CD4-positive, alpha-beta memory T cell (primary cell): ENCODE measurements around the gene MED9. TPM values are rescaled to one million over a fixed set of nuclear protein-coding genes. Genes with fewer than 3 reads are reported as not detected.

Experiments
- CTCF ChIA-PET: fragments of 350-600 bp; sonication (Branson Sonifier 250); formaldehyde crosslinking; loops from one replicate; lab custom pipeline; 2021; ENCODE audit warnings: inconsistent platforms; ENCODE audit not compliant: partially characterized antibody; lab: Charles Lee
- POLR2A ChIA-PET: fragments of 350-600 bp; sonication (Branson Sonifier 250); formaldehyde crosslinking; loops from one replicate; lab custom pipeline; 2021; ENCODE audit not compliant: partially characterized antibody; lab: Charles Lee
- DNase-seq, 5 donors: peaks; one replicate each; pipeline versions ENCODE4 v3.0.0 to v3.0.0-alpha.2; 2020 to 2022; ENCODE audit warnings: mixed read lengths in 1 of 5
- H3K27ac ChIP-seq: one replicate; pipeline ENCODE4 v1.7.0; 2013; ENCODE audit warnings: low read depth, low read length
- H3K27me3 ChIP-seq: 2 replicates; pipeline ENCODE4 v1.7.0; 2013; ENCODE audit warnings: mild to moderate bottlenecking, low read length, moderate library complexity; ENCODE audit not compliant: insufficient read depth
- H3K36me3 ChIP-seq: 2 replicates; pipeline ENCODE4 v1.7.0; 2013; ENCODE audit warnings: mild to moderate bottlenecking, low read length, moderate library complexity; ENCODE audit not compliant: insufficient read depth
- H3K4me1 ChIP-seq: 2 replicates; pipeline ENCODE4 v1.7.0; 2013; ENCODE audit warnings: mild to moderate bottlenecking, low read length, moderate library complexity; ENCODE audit not compliant: insufficient read depth
- H3K4me3 ChIP-seq, 2 donors: one replicate each; pipeline ENCODE4 v1.7.0; 2013; ENCODE audit warnings: low read length in 2 of 2, mild to moderate bottlenecking in 1 of 2
- H3K9me3 ChIP-seq, 2 donors: one replicate each; pipeline ENCODE4 v1.7.0; 2013; ENCODE audit warnings: low read length in 2 of 2, control low read depth in 1 of 2; ENCODE audit not compliant: control insufficient read depth in 1 of 2
- H3K27ac Mint-ChIP-seq, 7 donors: one replicate each; pipeline ENCODE4 v1.8.0; 2020 to 2021; ENCODE audit warnings: mixed read lengths in 7 of 7, mild to moderate bottlenecking in 6 of 7, inconsistent platforms in 3 of 7, moderate library complexity in 3 of 7
- H3K27me3 Mint-ChIP-seq, 2 donors: one replicate each; pipeline ENCODE4 v1.8.0; 2020 to 2021; ENCODE audit warnings: mixed read lengths in 2 of 2
- H3K36me3 Mint-ChIP-seq, 2 donors: one replicate each; pipeline ENCODE4 v1.8.0; 2020 to 2021; ENCODE audit warnings: mixed read lengths in 2 of 2, inconsistent platforms in 1 of 2, mild to moderate bottlenecking in 1 of 2
- H3K4me1 Mint-ChIP-seq, 4 donors: one replicate each; pipeline ENCODE4 v1.8.0; 2020 to 2021; ENCODE audit warnings: mixed read lengths in 4 of 4, mild to moderate bottlenecking in 1 of 4
- H3K4me3 Mint-ChIP-seq, 8 donors: one replicate each; pipeline ENCODE4 v1.8.0; 2020 to 2021; ENCODE audit warnings: mixed read lengths in 8 of 8, mild to moderate bottlenecking in 7 of 8, moderate library complexity in 6 of 8, inconsistent platforms in 3 of 8
- H3K9me3 Mint-ChIP-seq, 8 donors: one replicate each; pipeline ENCODE4 v1.8.0; 2020 to 2021; ENCODE audit warnings: mixed read lengths in 8 of 8, mild to moderate bottlenecking in 5 of 8, inconsistent platforms in 3 of 8, moderate library complexity in 1 of 8
- intact Hi-C: fragments of 100-400 bp; cut with micrococcal nuclease; formaldehyde crosslinking; loops from one replicate; pipeline ENCODE4 v1.15.1; 2023
- polyA plus RNA-seq, 2 donors: library from polyadenylated mRNA; unstranded; fragments of 300-500 nt; fragmentation: Illumina TruSeq; gene quantifications; one replicate each; pipeline ENCODE4 v1.2.3, GENCODE V29; 2021
- total RNA-seq, 2 experiments: library from RNA; stranded (reverse); gene quantifications; one replicate each; pipeline ENCODE4 v1.2.3, GENCODE V29; 2021

The MED9 gene
- total and polyA plus RNA-seq, 4 experiments from 2014 or later = 9.3 to 18.9 (median 16.9) TPM

DNA sequence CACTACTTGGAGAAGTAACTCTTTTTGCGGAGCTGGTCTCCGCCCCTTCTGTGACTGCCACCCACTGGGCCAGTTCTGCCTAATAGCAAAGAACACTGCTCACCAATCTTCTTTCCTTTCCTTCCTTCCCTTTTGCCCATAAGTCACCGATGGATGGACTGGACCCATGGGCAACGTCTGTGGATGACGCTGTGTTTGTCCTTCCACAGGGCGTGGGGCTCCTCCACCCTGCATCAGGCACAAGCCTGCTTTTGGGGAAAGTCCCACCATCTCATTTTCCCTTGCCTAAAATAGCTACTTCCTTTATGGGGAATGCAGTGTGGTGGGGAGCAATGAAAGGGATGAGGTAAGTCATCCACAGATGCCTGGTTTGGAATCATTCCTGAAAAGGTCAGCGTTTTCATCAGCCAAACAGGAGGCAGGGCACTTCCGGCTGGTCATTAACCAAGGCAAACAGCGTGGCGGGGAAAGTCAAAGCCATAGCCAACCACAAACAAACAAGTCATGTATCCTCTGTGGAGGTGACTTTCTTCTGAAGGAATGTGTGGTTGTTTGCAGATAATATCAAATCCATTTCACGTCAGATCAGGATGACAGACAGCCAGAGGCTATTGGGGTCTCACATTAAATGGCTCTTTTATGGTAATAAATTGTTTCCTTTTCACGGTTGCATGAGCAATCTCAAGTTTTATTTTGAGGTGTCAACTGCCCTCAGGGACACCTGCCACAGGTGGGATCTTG lies 30.7 kb upstream of the MED9 start:
- H3K9me3 Mint-ChIP-seq = peaks cover 0 to 4% (median 0%) of the 10 kb centered on the region in 8 donors
- Histone ChIP-seq H3K4me3 (no peak overlapping the region), H3K36me3 (no peaks in the 10 kb centered on the region), H3K27ac (no peak overlapping the region), H3K9me3 (no peaks in the 10 kb centered on the region), H3K4me1 (no peaks in the 10 kb centered on the region), H3K27me3 (no peaks in the 10 kb centered on the region)
- intact Hi-C loops = no loop called here
- ChIA-PET CTCF (interaction anchor here (3.0 kb wide), 1 partner anchor 91 kb away, joined by 10 read pairs; no protein-coding TSS in a partner anchor), POLR2A (no interaction called here)
- no peak for DNase-seq
- no peak overlapping the region for H3K27ac Mint-ChIP-seq
- H3K4me3 Mint-ChIP-seq = no peak overlapping the region
- no peaks in the 10 kb centered on the region for H3K36me3 Mint-ChIP-seq
- peaks cover 0 to 5% of the 10 kb centered on the region in 2 donors for H3K27me3 Mint-ChIP-seq
- no peaks in the 10 kb centered on the region for H3K4me1 Mint-ChIP-seq

- H3K27ac ChIP-seq = no peak overlapping the region
- POLR2A ChIA-PET = no interaction called here
- H3K27me3 Mint-ChIP-seq = peaks cover 0 to 5% of the 10 kb centered on the region in 2 donors
Observed at GRCh38 chr17:17446666-17447155, 30.1 kb upstream of the MED9 start.

GRCh38 chr17:17447264-17447663 lies 29.5 kb upstream of the MED9 start:
- Mint-ChIP-seq H3K9me3 (peaks cover 0 to 4% (median 0%) of the 10 kb centered on the region in 8 donors), H3K36me3 (no peaks in the 10 kb centered on the region), H3K27ac (no peak overlapping the region), H3K27me3 (peaks cover 1 to 7% of the 10 kb centered on the region in 2 donors), H3K4me1 (no peaks in the 10 kb centered on the region), H3K4me3 (no peak overlapping the region)
- H3K4me1 ChIP-seq = no peaks in the 10 kb centered on the region
- no peak for DNase-seq
- H3K4me3 ChIP-seq = no peak overlapping the region
- ChIA-PET CTCF (interaction anchor here (1.5 to 3.0 kb wide), 2 partner anchors 10 to 93 kb away, joined by 4 to 10 read pairs; no protein-coding TSS in a partner anchor), POLR2A (no interaction called here)
- no peaks in the 10 kb centered on the region for H3K9me3 ChIP-seq
- no peaks in the 10 kb centered on the region for H3K27me3 ChIP-seq
- no peak overlapping the region for H3K27ac ChIP-seq
- no peaks in the 10 kb centered on the region for H3K36me3 ChIP-seq
- intact Hi-C loops = no loop called here

More at GRCh38 chr17:17446666-17447155, 30.1 kb upstream of the MED9 start:
- Histone ChIP-seq H3K36me3 (no peaks in the 10 kb centered on the region), H3K9me3 (no peaks in the 10 kb centered on the region), H3K4me3 (no peak overlapping the region), H3K27me3 (no peaks in the 10 kb centered on the region), H3K4me1 (no peaks in the 10 kb centered on the region)
- intact Hi-C loops = no loop called here
- no peak for DNase-seq
- no peaks in the 10 kb centered on the region for H3K36me3 Mint-ChIP-seq
- H3K4me3 Mint-ChIP-seq = no peak overlapping the region
- H3K27ac Mint-ChIP-seq = no peak overlapping the region
- no peaks in the 10 kb centered on the region for H3K4me1 Mint-ChIP-seq
- CTCF ChIA-PET = interaction anchor here (1.5 to 3.0 kb wide), 2 partner anchors 9 to 92 kb away, joined by 4 to 10 read pairs; no protein-coding TSS in a partner anchor
- H3K9me3 Mint-ChIP-seq = peaks cover 0 to 4% (median 0%) of the 10 kb centered on the region in 8 donors

GRCh38 chr17:17448076-17448475 lies 28.7 kb upstream of the MED9 start:
- Mint-ChIP-seq H3K27ac (no peak overlapping the region), H3K9me3 (peaks cover 0 to 4% (median 0%) of the 10 kb centered on the region in 8 donors), H3K4me3 (peak overlapping the region in 1 of 8 donors; percentile 31), H3K36me3 (no peaks in the 10 kb centered on the region), H3K4me1 (no peaks in the 10 kb centered on the region), H3K27me3 (peaks cover 1 to 7% of the 10 kb centered on the region in 2 donors)
- Histone ChIP-seq H3K36me3 (no peaks in the 10 kb centered on the region), H3K4me1 (no peaks in the 10 kb centered on the region), H3K27ac (no peak overlapping the region), H3K27me3 (no peaks in the 10 kb centered on the region), H3K4me3 (no peak overlapping the region), H3K9me3 (no peaks in the 10 kb centered on the region)
- ChIA-PET CTCF (interaction anchor here (0.8 to 3.0 kb wide), 3 partner anchors 11 to 195 kb away, joined by 3 to 10 read pairs (median 4); no protein-coding TSS in a partner anchor), POLR2A (no interaction called here)
- no peak for DNase-seq
- intact Hi-C loops = no loop called here

GRCh38 chr17:17448723-17449122 lies 28.1 kb upstream of the MED9 start:
- Histone ChIP-seq H3K27me3 (no peaks in the 10 kb centered on the region), H3K4me3 (no peak overlapping the region), H3K27ac (no peak overlapping the region), H3K4me1 (no peaks in the 10 kb centered on the region), H3K36me3 (no peaks in the 10 kb centered on the region), H3K9me3 (no peaks in the 10 kb centered on the region)
- CTCF ChIA-PET = interaction anchor here (0.8 to 2.0 kb wide), 2 partner anchors 8 to 194 kb away, joined by 3 to 6 read pairs; no protein-coding TSS in a partner anchor
- POLR2A ChIA-PET = no interaction called here
- peaks cover 1 to 7% of the 10 kb centered on the region in 2 donors for H3K27me3 Mint-ChIP-seq
- H3K27ac Mint-ChIP-seq = no peak overlapping the region
- intact Hi-C loops = no loop called here
- peaks cover 0 to 4% (median 0%) of the 10 kb centered on the region in 8 donors for H3K9me3 Mint-ChIP-seq
- no peaks in the 10 kb centered on the region for H3K4me1 Mint-ChIP-seq
- no peaks in the 10 kb centered on the region for H3K36me3 Mint-ChIP-seq
- no peak for DNase-seq
- H3K4me3 Mint-ChIP-seq = no peak overlapping the region

GRCh38 chr17:17453088-17453487 lies 23.7 kb upstream of the MED9 start:
- no peaks in the 10 kb centered on the region for H3K27me3 ChIP-seq
- H3K9me3 ChIP-seq = no peaks in the 10 kb centered on the region
- no peaks in the 10 kb centered on the region for H3K4me1 ChIP-seq
- H3K36me3 Mint-ChIP-seq = no peaks in the 10 kb centered on the region
- intact Hi-C loops = no loop called here
- peaks cover 3 to 4% of the 10 kb centered on the region in 2 donors for H3K27me3 Mint-ChIP-seq
- H3K36me3 ChIP-seq = no peaks in the 10 kb centered on the region
- no peak for DNase-seq
- POLR2A ChIA-PET = no interaction called here
- no peaks in the 10 kb centered on the region for H3K9me3 Mint-ChIP-seq
- no peak overlapping the region for H3K4me3 Mint-ChIP-seq
- CTCF ChIA-PET = interaction anchor here (0.6 to 1.1 kb wide), 2 partner anchors 43 to 108 kb away, joined by 3 read pairs; partner anchors contain the start of gene RASD1
- H3K4me1 Mint-ChIP-seq = no peaks in the 10 kb centered on the region
- H3K27ac Mint-ChIP-seq = no peak overlapping the region
- no peak overlapping the region for H3K27ac ChIP-seq
- no peak overlapping the region for H3K4me3 ChIP-seq

GRCh38 chr17:17454276-17454675 lies 22.5 kb upstream of the MED9 start:
- ChIA-PET CTCF (no interaction called here), POLR2A (no interaction called here)
- Histone ChIP-seq H3K4me3 (no peak overlapping the region), H3K36me3 (no peaks in the 10 kb centered on the region), H3K27me3 (no peaks in the 10 kb centered on the region), H3K27ac (no peak overlapping the region), H3K9me3 (no peaks in the 10 kb centered on the region), H3K4me1 (no peaks in the 10 kb centered on the region)
- no peaks in the 10 kb centered on the region for H3K4me1 Mint-ChIP-seq
- H3K27ac Mint-ChIP-seq = no peak overlapping the region
- no peak for DNase-seq
- H3K36me3 Mint-ChIP-seq = no peaks in the 10 kb centered on the region
- intact Hi-C loops = no loop called here
- no peaks in the 10 kb centered on the region for H3K9me3 Mint-ChIP-seq
- H3K4me3 Mint-ChIP-seq = no peak overlapping the region
- peaks cover 3 to 5% of the 10 kb centered on the region in 2 donors for H3K27me3 Mint-ChIP-seq
